Measurements from ENCODE around the gene CACTIN.
A peak's percentile ranks its signal among the peaks of the same experiment; 100 is the strongest.

CACTIN gene

DNA sequence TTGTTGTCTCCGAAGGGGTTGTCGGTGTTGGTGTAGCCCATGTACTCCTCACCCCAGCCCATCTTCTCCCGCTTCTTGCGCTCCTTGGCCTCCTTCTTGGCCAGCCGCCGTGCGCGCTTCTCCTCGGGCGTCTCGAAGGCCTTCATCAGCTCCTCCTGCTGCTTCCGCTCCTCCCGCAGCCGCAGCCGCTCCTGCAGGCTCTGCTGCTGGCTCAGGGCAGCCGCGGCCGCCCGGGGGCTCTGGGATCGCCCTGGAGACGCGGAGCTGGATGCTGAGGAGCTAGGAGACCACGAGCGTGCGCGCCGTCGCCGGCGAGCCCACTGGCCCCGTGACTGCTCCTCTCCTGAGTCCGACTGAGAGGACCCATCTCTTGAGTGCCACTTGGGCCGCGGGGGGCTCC, 2.9 kb downstream of the CACTIN start:
- DNase-seq = no peak

DNA sequence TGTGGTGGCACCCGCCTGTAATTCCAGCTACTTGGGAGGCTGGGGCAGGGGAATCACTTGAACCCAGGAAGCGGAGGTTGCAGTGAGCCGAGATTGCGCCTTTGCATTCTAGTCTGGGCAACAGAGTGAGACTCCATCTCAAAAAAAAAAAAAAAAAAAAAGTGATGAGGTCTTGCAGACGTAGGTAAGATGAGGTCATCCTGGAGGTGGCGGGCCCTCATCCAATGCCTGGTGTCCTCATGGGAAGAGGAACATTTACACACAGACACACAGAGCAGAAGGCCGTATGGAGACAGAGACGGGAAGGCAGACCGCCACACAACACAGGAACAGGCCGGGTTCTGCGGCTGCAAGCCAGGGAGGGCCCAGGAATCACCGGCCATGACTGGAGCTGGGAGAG, 4.4 kb downstream of the CACTIN start:
- no peak for DNase-seq

DNA sequence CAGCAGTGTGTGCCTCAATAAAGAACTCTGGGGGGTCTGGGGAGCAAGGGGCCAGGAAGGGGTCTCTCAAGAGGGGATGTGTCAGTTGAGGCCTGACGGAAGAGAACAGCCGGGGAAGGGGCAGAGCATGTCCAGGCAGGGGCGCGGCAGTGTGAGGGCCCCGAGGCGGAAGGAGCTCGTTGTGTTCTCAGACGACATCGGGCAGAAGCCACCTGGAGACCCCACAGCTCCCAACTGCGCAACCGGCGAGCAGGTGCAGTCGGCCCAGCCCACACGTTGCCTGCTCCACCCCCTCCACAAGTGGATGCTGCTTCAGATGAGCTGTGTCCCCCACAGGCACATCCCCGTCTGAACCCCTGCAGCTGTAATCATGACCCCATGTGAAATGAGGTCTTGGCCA, 4.9 kb downstream of the CACTIN start:
- no peak for DNase-seq

GRCh38 chr19:3620817-3621547, 5.6 kb downstream of the CACTIN start:
- no peak for DNase-seq

DNA sequence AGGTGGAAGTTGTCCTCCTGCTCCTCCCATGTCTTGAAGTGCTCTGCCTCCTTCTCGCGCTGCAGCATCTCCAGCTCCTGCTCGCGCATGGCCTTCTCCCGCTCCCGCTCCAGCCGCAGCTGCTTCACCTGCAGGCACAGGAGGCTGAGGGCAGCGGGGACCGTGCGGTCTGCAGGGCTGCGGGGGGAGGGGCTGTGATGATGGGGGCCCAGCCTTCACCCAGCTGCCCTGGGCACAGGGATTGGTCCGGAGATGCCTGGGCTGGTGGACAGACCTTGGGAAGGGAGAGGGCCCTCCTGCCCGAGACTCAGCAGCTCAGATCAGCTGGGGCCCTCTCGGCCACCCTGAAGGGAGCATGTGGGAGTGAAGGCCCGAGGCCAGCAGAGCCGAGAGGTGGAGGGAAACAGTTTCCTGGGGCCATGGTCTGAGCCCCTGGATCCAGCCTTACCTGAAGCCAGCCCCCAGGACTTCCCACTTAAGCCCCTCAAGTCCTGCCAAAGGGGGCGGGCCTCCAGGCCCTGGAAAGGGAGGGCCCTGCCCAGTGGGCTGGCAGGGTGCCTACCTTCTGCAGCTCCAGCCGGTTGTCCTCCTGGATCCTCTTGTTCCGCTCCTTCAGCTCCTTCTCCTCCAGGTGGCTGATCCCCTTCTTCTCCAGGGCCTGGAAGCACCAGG, 6.3 kb downstream of the CACTIN start:
- DNase-seq = no peak

DNA sequence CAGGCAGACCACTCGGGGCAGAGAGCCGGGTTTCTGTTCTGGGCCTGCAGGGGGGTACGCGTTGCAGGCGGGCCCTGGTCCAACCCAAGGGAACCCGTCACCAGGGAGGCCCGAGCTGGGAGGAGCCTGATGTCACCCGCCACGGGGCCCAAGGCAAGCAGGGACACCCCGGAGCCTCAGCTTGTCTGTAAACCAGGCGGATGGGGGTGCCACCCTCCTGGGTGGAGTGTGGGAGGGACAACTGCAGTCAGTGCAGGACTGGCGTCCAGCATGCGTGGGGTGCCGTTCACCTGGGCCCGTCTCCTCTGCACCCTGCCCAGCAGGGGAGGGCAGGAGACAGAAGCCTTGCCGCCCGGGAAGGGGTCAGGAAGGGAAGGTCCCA, 7.0 kb downstream of the CACTIN start:
- DNase-seq = no peak

- no peak for DNase-seq
Measured at GRCh38 chr19:3618811-3619630, 7.6 kb downstream of the CACTIN start.

GRCh38 chr19:3618144-3618810, 8.3 kb downstream of the CACTIN start:
- DNase-seq = peak; percentile 52

DNA sequence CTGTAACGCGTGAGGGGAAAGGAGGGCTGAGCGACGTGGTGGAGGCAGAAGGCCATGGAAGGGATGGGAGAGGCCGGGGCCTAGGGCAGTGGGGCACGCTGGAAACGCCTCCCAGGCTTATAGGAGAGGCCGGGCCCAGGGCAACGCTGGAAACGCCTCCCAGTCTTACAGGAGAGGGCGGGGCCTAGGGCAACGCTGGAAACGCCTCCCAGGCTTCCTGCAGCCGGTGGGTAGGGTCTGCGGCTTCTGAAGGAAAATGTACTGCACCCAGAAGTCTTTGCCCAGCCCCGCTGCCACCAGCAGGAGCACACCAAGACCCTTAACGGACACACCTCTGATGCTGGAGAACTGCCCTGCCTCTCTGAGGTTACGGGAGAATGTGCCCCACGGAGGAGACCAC, 9.1 kb downstream of the CACTIN start:
- DNase-seq = no peak

DNA sequence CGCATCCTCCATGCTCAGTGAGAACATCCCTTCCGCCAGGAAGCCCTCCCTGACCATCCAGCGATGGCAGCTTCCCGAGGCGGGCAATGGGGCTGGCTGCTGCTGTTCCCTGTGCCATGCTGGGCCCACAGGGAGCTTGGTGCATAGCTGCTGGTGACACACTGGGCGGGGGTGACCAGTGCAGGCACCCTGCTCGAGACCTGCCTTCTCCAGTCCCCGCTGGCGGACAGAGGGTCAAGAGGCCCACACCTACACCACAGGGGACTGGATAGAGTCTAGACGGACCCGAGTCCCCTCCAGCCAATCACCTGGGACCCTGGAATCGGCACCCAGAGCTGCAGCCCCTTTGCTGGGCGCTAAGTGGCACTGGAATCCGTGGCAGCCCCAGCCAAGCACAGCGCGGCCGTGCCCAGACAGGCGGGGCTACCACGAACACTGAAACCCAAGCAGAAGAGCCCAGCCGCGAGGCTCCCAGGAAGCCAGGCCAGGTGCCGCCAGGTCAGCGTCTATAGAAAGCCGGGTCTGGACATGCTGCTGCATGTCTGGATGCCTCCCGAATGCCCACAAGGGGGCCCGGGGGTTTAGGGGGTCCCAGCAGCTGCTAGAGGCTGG, 11.0 kb downstream of the CACTIN start:
- no peak for DNase-seq

GRCh38 chr19:3614858-3615505, 11.6 kb downstream of the CACTIN start:
- DNase-seq = no peak

- DNase-seq = no peak
Measured at GRCh38 chr19:3613818-3614661, 12.6 kb downstream of the CACTIN start.

DNA sequence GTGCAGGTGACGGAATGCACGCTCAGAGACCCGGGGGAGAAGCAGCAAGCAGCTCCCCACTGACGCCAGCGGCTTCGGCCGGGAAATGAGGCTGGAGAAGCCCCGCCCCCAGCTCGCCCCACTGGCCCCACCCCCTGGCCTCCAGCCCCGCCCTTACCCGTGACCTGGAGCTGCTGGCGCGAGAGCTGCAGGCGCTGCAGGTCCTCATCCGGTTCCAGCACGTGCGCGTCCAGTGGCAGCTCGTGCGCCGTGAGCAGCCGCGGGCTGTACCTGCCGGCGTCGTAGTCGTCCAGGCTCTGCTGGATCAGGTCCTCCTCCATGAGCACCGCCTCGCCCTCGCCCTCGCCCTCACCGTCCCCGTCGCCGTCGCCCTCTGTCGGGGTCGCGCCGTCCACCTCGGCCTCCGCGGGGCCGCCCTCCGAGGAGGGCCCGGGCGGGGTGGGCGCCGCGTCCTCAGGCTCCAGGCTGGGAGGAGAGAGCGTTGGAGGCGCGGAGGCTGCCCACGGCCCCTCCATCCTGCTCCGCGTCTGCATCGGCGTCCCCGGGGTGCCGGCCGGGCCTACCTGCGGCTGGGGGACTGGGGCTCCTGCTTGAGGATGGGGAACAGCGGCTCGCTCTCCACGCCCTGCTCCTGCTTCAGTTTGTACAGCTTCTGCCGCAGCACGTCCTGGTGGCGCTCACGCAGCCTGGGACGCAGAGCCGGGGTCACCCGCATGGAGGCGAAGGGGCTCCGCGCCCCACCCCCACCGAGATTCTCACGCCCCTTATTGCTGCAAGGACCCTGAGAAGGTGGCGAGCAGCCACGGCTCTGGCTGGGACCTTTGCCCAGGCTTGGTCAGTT, 13.5 kb downstream of the CACTIN start:
- DNase-seq = no peak

DNA sequence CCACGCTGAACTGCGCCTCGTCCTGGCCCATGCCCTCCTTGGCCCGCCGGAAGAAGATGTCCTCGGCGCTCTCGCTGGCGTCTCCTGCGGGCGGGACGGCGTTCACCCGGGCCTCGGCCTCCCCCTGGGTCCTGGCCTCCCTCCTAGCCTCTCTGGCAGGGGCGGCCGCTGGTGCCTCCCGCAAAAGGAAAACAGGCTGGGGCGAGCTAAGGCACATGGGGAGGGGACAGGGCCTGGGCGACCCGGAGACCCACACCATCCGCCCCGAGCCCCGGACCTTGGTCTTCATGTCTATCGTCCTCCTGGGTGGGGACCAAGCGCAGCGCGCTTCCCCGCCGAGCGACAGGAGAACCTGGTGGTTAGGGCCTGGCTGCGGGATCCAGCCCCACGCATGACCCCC, 14.3 kb downstream of the CACTIN start:
- DNase-seq = no peak

DNA sequence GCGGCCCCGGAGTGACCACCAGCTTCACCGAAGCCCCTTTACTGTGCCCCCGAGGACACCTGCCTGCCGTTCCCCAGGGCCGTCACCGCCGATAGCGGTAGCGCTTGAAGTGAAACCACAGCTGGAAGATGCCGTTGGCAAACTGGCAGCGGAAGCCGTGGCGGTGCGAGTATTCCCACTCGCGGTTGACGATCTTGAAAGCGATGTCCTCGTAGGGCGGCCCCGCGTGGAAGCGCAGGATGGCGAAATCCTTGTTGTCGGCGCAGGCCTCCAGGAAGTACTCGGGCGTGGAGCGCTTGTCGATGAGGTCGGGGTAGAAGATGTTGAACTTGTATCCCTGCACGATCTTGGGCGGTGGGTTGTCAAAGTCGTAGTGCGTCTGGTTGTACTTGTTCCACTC, 14.7 kb downstream of the CACTIN start:
- no peak for DNase-seq

GRCh38 chr19:3610745-3611717, 15.6 kb downstream of the CACTIN start:
- DNase-seq = no peak

GRCh38 chr19:3609779-3610719, 16.5 kb downstream of the CACTIN start:
- DNase-seq = peak; percentile 25

Data from fibroblast of skin of scalp (primary cell).